Neural progenitor cell (in vitro differentiated cells): ENCODE measurements around the gene RILPL2.

Experiments
- CTCF ChIP-seq: fragments of 200-600 bp; sonication (generic); IDR thresholded peaks from 2 replicates; pipeline ENCODE4 v1.5.1; 2017; ENCODE audit warnings: antibody characterized with exemption, mild to moderate bottlenecking
- EZH2 ChIP-seq: fragments of 200-600 bp; sonication (generic); IDR thresholded peaks from 2 replicates; pipeline ENCODE4 v1.6.1; 2017; ENCODE audit warnings: antibody characterized with exemption, mild to moderate bottlenecking, moderate library complexity

- TF ChIP-seq CTCF: no peak
- TF ChIP-seq EZH2: no peak
Observed at GRCh38 chr12:123399255-123399617, 37.2 kb downstream of the RILPL2 start.
